Activated gamma-delta T cell treated with anti-CD3 and anti-CD28 coated beads, Interleukin-2, amount 50 U/mL, for 16 hours (primary cell): ENCODE results near the gene PSMA7.

Source experiments
- DNase-seq: peaks from one replicate; pipeline ENCODE4 v3.0.0-alpha.2; 2020; ENCODE audit warnings: low read depth

The PSMA7 gene

DNA sequence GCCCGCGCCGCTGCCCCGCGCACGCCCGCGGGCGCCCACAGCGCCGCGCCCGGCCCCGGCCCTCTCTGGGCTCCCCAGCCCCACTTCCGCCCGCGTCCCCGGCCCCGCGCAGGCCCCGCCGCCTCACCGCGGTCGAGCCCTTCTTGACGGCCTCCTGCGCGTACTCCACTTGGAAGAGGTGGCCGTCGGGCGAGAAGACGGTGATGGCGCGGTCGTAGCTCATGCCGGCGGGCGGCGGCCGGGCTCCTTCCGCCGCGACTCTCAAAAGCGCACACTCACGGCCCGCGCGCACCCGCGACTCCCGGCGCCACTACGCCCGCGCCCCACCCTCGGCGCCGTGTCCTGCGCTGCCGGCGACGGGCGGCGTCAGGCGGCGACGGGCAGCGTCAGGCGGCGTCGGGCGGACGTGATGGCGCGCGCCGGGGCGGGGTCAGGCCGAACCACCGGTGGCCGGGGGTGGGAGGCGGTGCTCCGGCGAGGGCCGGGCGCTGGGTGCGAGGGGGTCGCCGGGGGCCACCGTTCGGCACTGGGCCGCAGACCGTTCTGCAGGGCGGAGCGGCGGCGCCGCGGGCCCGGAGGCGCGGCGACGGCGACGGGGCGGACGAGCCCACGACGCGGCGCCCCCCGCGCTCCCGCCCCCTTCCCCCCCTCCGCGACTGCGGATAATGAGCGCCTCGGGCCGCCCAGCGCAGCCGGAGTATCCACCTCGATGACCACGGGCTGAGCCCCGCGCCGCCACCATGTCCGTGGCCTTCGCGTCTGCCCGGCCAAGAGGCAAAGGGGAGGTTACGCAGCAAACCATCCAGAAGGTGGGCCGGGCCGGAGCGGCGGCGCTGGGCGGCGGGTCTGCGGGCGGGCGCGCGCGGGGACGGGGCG, at the start of gene PSMA7, which contains the start of gene SS18L1:
Gene PSMA7 (minus strand): TSS at position 314 of the 876 bp plus-strand sequence. CDS start 91 bp downstream, at position 223.
Gene SS18L1 (plus strand): TSS at position 689 of the 876 bp plus-strand sequence. CDS start 52 bp downstream, at position 741.
- DNase-seq = peak; percentile 73

DNA sequence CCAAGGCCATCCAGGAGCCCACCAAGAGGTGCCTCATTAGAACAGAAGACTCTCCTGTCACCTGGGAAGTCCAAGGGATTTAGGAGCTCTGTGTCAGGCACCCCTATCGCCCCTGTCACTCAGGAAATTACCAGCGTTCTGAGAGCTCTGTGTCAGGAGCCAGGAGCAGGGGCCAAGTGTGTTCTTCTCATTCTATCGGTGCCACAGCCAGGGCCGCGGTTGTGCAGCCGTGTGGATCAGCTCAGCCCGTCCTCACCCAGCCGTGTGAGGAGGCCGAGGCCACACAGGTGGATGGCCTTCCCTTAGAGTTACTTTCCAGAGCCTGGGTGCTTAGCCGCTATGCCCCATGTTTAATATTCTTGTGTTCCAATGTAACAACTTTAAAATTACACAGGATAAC, 49.4 kb upstream of the PSMA7 start:
- DNase-seq = no peak

DNA sequence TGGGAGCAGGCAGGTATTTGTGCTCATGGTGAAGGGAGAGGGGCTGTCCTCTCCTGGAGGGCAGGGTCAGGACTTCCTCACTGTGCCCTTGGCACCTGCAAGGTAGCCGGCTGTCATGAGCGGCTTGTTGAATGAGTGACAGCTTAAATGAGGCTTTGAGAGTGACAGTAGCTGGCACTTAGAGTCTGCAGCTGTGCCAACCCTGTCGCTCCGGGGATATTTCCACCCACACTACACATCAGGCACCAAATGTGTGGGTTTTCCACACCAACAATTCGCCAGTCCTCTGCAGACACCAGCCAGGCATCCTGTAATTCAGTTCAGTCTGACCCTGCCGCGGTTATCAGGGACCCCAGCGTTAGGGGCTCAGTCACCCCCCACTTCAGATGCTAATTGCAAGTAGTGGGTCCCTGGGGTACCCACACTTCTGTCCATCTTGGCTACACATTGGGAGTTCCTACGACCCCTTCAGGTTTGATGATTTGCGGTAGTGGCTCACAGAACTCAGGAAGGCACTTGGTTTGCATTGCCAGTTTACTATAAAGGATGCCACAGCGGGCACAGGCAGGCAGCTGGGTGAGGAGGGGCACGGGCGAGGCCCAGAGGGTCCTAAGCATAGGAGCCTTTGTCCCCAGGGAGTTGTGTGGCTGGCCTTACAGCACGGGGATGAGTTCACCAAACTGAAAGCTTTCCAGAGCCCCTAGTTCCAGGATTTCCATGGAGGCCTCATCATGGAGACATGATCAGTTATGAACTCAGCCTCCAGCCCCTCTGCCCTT, 48.8 kb upstream of the PSMA7 start:
- no peak for DNase-seq

DNA sequence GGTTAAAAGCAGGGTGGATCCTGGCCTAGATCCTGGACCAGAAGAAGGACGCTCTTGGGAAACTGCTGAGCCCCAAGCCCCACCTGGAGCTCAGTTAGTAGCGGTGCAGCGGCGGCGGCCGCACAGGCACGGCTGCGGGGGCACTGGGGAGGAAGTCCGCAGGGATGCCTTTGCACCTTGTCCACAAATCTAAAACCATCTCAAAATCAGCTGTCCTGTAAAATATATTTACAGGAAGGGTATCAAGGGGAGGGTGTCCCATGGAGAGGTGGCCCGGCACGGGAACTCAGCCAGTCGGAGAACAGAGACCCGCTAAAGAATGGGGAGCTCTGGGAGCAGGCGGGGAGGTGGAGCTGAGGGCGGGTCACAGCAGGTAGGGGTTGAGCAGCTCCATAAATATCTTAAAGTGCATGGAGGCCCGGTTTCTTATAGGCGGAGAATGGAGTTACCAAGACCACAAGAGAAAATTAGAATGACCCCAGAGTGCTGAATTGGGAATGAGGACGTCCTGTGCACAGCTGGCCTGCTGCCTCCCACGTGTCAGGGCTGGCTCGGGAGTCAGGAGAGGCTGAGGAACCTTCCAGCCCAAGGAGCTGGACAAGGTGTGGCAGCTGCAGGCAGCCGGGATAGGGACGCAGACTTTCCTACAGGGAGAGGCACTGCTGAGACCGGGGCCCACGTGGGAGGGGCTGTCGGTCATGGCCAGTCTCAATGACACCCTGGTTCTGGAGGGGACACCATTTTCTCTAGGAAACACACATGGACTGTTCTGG, 47.6 kb upstream of the PSMA7 start:
- DNase-seq = no peak

DNA sequence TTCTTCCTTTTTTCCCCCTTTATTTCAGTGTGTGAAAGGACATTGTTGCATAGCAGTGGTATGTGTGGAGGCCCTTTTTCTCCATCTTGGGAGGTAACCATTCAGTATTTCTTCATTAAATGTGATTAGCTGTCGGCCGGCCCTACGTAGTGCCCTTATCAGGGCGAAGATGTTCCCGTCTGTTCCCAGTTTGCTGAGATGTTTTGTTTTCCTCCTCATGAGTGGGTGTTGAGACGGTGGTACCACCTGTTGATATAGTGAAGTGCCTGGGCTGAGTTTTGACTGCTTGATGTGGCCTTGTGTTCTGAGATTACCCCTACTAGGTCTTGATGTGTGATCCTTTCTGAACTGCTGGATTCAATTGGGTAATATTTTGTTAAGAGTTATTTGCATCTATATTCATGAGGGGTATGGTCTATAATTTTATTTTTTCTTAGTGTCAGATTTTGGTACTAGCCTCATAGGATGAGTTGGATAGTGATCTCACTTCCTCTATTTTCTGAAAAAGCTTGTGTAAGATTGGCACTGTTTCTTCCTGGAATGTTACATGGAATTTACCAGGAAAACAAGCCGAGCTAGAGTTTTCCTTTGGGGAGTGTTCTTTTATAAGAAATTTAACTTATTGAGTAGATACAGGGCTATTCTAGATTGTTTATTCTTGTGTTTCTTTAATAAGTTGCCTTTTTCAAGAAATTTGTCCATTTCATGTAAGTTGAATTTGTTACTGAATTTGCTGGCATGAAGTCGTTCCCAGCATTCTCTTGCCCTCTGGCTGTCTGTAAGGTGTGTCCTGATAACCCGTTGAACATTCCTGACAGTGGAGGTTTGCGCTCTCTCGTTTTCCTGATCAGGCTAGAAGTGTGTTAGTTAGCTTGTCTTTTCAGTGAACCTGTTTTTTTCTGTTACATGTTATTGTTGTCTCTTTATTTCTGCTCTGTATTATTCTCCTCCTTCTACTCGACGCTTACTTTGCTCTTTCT, 44.0 kb upstream of the PSMA7 start:
- no peak for DNase-seq

DNA sequence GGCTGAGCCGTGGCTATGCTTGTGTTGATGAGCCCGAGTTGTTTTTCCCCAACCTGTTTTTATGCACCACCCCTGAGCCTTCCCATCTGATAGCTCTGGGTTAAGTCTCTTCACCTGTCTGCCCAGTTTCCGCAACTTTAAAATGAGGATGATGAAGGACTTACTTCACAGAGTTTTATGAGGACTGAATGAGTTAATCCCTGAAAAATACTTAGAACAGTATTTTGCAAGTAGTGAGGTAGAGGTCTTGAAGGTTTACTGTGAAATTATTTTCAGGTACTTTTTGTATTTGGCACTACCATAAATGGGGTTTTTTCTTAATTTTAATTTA, 42.9 kb upstream of the PSMA7 start:
- DNase-seq = no peak

DNA sequence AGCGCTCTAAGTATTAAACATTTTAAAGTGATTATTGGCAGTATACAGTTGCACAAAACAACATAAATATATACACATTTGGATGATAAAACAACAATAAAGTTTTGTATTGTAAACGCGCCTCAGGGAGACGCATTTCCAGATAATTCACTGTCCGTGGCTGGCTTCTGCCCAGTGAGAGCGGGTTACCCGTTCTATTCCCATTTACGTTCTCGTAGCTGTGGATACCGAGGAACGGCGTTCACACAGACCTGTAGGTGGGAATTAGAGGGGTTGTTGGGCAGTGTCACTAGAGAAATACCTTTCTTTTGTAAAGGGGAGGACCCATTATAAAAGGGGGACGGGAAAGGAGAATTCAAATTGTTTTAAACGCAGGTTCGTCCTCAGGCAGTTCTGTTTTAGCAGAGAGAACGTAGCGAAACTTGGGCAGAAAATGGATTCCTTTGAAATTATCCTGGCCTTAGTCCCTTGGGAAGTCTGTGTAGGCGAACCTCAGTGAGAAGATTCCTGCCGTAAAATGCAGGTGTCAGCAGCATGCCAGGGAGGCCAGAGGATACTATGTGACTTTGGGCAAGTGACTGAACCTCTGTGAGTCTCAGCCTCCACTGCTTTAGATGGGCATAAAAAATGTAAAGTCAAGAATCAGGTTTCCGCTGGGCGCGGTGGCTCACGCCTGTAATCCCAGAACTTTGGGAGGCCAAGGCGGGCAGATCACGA, 40.4 kb upstream of the PSMA7 start:
- DNase-seq = no peak

DNA sequence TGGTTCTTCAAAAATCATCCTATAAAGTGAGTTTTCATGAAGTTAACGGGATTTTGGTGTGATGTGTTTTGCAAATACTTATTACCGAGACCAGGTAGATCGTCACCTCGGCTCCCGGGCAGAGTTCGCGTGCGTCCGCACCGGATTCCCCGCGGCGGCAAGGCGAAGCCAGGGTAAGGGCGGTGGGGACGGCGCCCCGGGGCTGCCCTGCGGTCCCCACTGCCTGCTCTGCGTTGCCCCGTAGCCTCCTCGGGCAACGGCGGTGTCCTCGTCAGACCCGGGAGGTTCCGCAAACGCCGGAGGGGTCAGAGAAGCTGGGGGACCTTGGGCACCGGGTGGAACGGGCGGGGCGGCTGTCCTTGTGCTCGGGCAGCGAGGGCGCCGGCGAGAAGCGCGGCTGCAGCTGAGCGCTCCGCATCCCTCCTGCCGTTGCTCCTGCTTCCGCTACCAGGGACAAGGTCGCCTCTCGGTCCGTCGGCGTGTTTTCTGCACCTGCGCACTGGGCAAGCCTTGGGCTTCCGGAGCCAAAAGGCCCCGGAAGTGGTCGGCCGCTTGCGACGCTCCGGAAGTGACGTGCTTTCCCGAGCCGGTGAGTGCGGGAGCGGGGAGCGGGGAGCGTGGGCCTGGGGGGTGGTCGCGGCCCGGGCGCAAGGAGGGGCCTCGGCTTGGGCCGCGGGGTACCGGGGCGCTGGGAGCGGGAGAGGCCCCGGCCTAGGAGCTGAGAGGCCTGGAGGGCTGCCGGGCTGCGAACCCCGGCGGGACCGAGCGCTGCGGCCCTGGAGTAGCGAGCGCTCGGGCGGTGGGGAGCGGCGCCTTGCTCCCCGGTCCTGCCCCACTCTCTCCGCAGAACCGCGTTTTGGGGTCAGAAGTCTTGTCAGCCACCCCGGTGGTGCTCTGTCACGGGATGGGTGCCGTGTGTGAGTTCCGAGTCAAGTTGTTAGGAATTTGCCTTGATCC, 39.6 kb upstream of the PSMA7 start, which contains the start of gene MTG2:
Gene MTG2 (plus strand): TSS at position 560 of the 957 bp plus-strand sequence. CDS start 10,393 bp downstream, outside the sequence.
- peak; percentile 90 for DNase-seq

DNA sequence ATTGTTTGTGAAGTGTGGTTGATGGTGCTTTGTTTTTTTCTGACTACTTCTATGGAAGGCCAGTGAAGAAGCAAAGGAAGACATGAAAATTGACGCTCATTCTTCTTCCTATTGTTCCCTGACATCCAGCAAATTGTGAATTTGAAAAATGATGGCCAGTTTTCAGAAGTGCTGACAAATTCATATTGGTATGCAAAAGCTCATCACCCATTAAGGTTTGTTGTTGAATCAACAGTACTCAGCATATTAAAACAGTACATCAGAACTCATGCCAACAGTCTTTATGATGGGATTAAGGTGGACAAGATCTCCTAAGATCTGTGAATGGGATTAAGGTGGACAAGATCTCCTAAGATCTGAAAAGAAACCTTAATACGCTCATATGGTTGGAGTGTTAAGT, 38.6 kb upstream of the PSMA7 start:
- no peak for DNase-seq

DNA sequence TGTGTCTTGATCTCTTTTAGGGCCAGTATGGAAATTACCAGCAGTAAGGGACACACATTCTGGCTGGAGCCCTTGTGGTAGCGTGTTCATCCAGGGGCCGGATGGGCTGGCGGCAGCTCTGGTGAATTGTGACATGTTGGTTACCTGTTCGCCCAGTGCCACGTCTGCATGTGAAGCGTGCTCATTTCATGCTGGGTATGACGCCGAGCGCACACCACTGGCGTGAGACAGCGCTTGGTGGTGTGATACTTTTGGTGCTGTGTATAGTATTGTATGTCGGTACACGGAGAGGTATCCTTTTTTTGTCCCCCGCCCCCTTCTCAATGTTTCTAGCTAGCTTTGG, 35.9 kb upstream of the PSMA7 start:
- no peak for DNase-seq

DNA sequence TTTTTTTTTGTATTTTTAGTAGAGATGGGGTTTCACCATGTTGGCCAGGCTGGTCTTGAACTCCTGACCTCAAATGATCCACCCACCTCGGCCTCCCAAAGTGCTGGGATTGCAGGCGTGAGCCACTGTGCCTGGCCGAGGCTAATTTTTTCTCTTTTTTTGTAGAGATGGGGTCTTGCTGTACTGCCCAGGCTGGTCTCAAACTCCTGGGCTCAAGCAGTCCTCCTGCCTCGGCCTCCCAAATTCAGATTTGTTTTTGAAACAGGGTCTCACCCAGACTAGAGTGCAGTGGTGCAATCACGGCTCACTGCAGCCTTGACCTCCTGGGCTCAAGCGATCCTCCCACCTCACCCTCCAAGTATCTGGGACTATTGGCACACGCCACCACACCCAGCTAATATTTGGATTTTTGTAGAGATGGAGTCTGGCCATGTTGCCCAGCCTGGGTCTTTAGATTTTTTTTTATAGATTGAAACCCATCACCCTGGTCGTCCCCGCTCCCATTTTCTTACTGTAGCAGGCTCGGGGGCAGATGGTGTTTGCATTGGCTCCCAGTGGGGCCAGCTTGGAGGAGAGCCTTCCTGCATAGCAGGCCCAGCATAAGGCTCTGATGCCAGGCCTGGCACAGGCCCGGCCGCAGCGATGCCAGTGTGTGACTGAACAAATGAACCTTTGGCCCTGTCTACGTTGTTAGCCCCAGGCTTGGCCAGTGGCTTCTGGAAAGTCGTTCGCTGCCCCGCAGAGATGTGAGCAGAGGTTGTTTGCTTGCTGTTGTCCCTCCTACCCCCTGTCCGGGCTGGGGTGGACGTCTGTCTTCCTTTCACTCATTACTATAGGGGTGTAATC, 35.3 kb upstream of the PSMA7 start:
- DNase-seq = no peak

DNA sequence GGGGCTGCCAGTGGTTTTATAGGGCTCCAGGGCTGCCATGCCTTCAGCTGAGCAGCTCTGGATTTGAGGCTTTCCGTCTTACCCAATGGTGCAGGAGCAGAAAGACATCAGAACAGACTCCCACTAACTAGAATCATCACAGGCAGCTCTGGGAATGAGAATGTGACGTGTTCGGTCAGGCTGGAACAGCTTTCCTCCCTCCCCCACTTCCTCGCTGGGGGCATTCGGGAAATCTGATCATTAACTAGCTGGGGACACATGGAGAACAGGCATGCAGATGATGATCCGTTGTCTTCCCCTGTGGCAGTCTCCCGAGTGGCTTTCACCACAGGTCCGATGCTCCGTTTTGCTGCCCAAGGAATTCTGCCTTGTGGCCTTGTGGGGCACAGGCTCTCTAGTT, 34.1 kb upstream of the PSMA7 start:
- no peak for DNase-seq

DNA sequence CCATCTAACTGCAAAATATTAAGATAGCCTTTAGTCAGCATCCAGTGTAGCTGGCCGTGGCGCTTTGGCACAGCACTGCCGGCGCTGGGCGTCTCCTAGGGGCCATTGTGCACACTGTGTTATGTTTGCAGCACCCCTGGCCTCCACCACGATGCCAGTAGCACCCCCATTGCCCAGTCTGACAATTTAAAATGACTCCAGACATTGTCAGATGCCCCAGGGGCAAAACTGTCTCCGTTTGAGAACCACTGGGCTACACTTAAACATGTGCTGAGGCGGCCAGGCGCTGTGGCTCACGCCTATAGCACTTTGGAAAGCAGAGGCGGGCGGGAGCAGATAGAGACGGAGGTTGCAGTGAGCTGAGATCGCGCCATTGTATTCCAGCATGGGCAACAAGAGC, 33.7 kb upstream of the PSMA7 start:
- no peak for DNase-seq

DNA sequence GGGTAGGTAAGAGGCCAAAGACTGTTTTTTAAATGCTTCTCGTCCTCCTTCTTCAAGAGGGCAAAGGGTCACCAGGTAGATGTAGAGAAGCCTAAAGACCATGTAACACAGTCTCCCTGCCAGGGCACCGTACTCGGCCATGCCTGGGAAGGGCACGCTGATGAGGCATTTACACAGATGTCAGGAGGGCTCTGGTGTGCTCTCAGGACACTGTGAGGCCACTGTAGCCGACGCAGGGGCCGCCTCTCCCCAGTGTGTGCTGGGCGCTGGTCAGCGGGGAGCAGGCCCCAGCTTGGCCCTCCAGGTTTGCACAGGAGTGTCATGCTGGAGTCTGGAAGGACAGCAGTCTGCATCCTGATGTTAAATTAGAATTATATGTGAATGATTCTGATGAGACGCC, 32.5 kb upstream of the PSMA7 start:
- DNase-seq = no peak

DNA sequence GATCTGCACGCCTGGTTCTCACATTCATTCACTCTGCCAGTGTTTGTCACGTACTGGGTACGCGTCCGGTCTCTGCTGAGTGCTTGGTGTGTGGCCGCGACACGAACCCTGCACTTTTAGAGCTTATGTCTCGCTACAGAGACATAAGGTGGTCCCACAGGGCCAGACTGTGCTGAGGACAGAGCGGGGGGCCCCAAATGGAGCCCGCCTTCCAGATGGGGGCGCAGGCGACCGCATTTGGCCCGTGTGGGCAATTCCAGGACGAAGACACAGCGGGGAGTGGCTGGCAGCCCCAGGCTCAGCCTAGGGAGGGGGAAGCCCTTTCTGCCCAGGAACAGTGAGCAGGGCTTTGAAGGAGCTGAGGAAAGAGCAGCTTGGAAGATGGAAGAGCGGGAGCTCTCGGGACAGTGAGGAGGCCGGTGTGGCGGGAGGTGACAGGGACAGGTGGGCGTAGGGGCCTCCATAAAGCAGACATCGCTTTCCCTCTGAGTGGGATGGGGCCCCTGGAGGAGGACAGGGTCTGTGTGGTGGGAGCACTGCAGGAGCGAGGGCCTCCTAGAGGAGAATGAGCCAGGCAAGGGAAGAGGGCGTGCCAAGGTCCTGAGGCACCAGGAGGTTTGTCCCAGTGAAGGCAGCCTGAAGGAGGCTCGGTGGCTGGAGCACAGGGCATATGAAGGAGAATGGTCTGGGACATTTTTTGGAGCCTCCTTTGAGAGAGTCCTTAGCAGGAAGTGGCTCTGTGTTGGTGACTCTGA, 31.9 kb upstream of the PSMA7 start:
- DNase-seq = no peak

DNA sequence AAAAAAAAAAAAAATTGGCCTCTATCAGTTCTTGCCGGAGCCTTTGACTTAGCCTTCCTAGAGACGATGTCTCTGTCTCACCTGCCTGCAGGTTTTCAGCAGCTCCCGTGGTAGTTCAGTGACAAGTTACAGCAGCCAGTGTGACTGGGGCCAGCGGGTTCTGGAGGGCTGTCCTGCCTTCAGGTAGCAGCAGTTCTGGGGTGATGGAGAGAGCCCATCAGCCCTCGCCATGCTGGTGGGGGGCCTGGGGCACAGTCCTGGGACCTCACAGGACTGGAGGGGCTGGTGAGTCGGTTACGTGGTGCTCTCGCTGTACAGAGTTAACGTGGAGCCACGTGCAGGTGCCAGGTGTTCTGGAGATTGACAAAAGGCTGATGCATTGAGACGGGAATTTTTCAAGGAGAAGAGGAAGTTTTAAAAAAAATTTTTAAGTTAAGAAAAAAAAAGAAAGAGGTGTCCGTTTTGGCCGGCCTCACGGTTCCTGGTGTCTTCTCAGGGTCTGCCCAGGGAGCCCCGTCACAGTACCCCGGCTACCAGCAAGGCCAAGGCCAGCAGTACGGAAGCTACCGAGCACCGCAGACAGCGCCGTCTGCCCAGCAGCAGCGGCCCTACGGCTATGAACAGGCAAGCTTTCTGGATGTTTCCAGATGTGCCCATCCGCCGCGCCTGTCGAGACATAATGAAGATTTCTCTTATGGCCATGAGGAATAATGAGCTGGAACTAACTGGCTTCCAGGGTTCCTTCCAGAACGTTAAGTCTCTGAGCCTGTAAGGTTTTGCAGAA, 31.0 kb upstream of the PSMA7 start:
- DNase-seq = no peak

DNA sequence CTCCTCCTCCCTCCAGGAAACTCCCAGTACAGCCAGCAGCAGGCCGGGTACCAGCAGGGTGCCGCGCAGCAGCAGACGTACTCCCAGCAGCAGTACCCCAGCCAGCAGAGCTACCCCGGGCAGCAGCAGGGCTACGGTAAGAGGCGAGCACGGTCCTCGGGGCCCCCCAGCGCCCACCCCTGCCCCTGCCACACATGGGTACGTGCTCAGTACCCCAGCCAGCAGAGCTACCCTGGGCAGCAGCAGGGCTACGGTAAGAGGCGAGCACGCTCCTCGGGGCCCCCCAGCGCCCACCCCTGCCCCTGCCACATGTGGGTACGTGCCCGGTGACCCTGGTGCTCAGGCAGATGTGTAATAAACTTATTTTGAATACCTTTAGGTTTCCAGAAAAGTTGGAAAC, 29.5 kb upstream of the PSMA7 start:
- no peak for DNase-seq
